ENCODE results near the gene LRRFIP2. TPM values are rescaled to one million over a fixed set of nuclear protein-coding genes. Genes with fewer than 3 reads are reported as not detected.

LRRFIP2 gene
- total and polyA plus RNA-seq, 9 donors, result 35.5 to 81.1 (median 48.3) TPM

GRCh38 chr3:37129871-37130270, 44.5 kb downstream of the LRRFIP2 start:
- no peak for DNase-seq
- TF ChIP-seq EP300 (IDR thresholded peaks at IDR 0.05) (no peak), POLR2A (IDR thresholded peaks at IDR 0.05) (no peak), CTCF (IDR thresholded peaks at IDR 0.05) (no peak)
- H3K27ac ChIP-seq, result no peak overlapping the region
- H3K4me1 ChIP-seq (ENCODE audit: insufficient read depth), result peaks cover 11% of the 10 kb centered on the region
- intact Hi-C loops (cut with DNase I), result no loop called here
- H3K4me3 ChIP-seq, result no peak overlapping the region
- 94 to 97% (median 96%) methylated on average over 3 of the region's 3 CpGs for WGBS, 3 donors
- no peaks in the 10 kb centered on the region for H3K36me3 ChIP-seq
- no peaks in the 10 kb centered on the region for H3K27me3 ChIP-seq
- no peaks in the 10 kb centered on the region for H3K9me3 ChIP-seq

GRCh38 chr3:37127340-37127739, 47.0 kb downstream of the LRRFIP2 start:
- TF ChIP-seq CTCF (IDR thresholded peaks at IDR 0.05) (no peak), EP300 (IDR thresholded peaks at IDR 0.05) (no peak), POLR2A (IDR thresholded peaks at IDR 0.05) (no peak)
- intact Hi-C loops (cut with DNase I), result no loop called here
- Histone ChIP-seq H3K4me3 (no peak overlapping the region), H3K27me3 (no peaks in the 10 kb centered on the region), H3K9me3 (no peaks in the 10 kb centered on the region), H3K4me1 (ENCODE audit: insufficient read depth) (peaks cover 8% of the 10 kb centered on the region), H3K27ac (no peak overlapping the region), H3K36me3 (no peaks in the 10 kb centered on the region)
- 98 to 100% (median 98%) methylated on average over 1 of the region's 1 CpG for WGBS, 3 donors
- no peak for DNase-seq

GRCh38 chr3:37126856-37127255, 47.5 kb downstream of the LRRFIP2 start:
- H3K27ac ChIP-seq, result no peak overlapping the region
- no peaks in the 10 kb centered on the region for H3K9me3 ChIP-seq
- H3K4me1 ChIP-seq (ENCODE audit: insufficient read depth), result peaks cover 8% of the 10 kb centered on the region
- TF ChIP-seq EP300 (IDR thresholded peaks at IDR 0.05), result no peak
- TF ChIP-seq CTCF (IDR thresholded peaks at IDR 0.05), result no peak
- TF ChIP-seq POLR2A (IDR thresholded peaks at IDR 0.05), result no peak
- H3K27me3 ChIP-seq, result no peaks in the 10 kb centered on the region
- intact Hi-C loops (cut with DNase I), result no loop called here
- no peak for DNase-seq
- no peak overlapping the region for H3K4me3 ChIP-seq
- H3K36me3 ChIP-seq, result no peaks in the 10 kb centered on the region

GRCh38 chr3:37125195-37126073, 48.9 kb downstream of the LRRFIP2 start:
- Histone ChIP-seq H3K4me1 (ENCODE audit: insufficient read depth) (no peaks in the 10 kb centered on the region), H3K9me3 (no peaks in the 10 kb centered on the region), H3K36me3 (no peaks in the 10 kb centered on the region), H3K27me3 (no peaks in the 10 kb centered on the region), H3K4me3 (no peak overlapping the region), H3K27ac (no peak overlapping the region)
- TF ChIP-seq EP300 (IDR thresholded peaks at IDR 0.05), result no peak
- TF ChIP-seq CTCF (IDR thresholded peaks at IDR 0.05), result no peak
- TF ChIP-seq POLR2A (IDR thresholded peaks at IDR 0.05), result no peak
- intact Hi-C loops (cut with DNase I), result no loop called here
- 65 to 79% (median 69%) methylated on average over 1 of the region's 1 CpG for WGBS, 3 donors
- no peak for DNase-seq

Data from ovary (tissue), 9 donors.